ENCODE results near the gene ATXN3.
"Not testable (repeated sequence)": the region's sequence is repeated elsewhere in the genome, so short reads cannot be mapped to it uniquely, and the experiment has no call there.

The ATXN3 gene

DNA sequence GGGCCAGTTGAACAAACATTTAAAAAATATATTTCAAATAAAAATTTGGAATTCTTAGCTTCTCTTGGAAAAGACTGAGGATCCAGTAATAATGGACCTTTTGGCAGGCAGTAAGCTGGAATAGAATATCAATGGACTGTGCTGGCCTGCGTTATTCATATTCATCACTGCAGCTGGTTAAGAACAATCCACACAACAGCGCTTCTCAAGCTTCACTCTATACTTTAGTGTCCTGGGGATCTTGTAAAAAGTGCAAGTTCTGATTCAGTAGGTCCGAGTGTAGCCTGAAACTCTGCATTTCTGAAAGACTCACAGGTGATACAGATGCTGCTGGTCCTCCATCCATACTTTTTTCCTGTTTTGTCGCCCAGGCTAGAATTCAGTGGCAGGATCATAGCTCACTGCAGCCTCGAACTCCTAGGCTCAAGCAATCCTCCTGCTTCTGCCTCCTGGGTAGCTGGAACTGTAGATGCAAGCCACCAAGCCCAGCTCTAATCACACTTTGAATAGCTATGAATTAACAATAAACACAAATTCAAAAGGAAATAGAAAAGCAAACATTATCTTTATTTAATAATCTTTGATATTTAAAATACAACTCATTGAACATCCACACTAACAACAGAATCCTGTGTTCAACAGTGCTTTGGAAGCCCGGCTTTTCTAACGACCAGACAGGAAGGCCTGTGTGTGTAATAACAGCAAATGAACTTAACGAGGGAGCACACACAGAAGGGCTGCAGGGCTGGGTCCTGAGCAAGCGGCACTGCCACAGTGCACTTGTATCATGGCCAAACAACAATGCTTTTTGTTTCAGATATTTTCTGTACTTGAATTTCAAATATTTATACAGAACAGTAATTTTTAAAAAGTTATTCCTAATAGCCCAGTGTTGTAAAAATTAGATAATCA is 48.1 kb downstream of the ATXN3 start:
- DNase-seq, result no peak

DNA sequence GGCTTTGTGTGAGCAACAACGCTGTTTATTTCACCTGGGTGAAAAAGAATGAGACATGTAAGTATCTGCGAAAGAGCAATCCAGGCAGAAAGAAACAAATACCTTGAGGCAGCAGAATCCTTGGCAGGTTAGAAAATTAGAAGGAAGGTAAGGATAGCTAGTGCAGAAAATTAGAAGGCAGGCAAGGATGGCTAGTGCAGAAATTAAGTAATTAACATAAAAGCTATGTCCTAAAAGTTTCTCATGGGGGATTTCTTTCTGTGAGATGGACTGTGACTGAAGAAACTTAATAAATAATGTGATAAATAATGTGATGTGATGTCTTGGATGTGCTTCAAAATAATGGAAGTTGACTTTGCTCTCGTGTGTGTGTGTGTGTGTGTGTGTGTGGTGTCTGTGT is 56.6 kb downstream of the ATXN3 start:
- no peak for DNase-seq

DNA sequence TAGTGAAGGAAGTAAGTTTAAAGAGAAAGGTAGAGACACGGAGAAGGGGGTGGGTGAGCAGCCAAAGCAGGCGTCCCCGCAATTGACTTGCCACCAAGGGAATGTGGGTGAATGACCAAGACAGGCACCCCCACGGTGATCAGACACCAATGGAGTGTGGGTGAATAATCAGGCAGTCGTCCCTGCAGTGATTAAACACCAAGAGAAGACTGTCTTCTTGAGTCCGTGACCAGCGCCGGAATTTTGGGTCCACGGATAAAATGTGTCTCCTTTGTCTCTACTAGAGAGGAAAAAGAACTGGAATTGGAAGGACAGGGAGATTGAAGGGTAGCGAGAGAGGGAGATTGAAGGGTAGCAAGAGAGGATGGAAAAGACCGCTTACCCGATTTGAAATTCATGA is 57.2 kb downstream of the ATXN3 start:
- not testable (repeated sequence) for DNase-seq

DNA sequence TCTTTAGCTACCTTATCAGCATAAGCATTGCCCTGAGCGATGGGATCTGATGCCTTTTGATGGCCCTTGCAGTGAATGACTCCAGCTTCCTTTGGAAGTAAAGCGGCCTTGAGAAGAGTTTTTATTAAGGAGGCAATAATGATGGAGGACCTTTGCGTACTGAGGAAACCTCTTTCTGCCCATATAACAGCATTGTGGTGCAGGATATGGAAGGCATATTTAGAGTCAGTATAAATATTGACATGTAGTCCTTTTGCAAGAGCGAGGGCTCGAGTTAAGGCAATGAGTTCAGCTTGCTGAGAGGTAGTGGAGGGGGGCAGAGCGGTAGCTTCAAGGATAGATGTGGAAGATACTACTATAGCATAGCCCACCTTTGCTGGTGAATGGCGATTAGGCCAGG is 60.5 kb downstream of the ATXN3 start:
- not testable (repeated sequence) for DNase-seq

DNA sequence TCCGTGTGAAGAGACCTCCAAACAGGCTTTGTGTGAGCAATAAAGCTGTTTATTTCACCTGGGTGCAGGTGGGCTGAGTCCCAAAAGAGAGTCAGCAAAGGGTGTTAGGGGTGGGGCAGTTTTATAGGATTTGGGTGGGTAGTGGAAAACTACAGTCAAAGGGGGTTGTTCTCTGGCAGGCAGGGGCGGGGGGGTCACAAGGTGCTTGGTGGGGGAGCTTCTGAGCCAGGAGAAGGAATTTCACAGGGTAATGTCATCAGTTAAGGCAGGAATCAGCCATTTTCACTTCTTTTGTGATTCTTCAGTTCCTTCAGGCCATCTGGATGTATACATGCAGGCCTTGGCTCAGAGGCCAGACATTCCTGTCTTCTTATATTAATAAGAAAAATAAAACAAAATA is 64.6 kb downstream of the ATXN3 start:
- not testable (repeated sequence) for DNase-seq

DNA sequence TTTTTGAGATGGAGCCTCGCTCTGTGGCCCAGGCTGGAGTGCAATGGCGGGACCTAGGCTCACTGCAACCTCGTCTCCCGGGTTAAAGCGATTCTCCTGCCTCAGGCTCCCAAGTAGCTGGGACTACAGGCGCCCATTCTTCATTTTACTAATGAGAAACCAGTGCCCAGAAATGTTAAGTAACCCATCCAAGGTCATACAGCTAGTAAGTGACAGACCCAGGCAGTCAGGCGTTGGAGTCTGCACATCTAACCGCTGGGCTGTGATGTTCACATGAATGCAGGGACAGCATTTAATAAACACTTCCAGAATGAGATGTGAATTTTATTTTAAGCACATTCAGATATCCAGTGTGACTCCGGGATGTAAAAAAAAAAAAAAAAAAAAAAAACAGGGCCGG is 65.2 kb downstream of the ATXN3 start:
- DNase-seq, result no peak

DNA sequence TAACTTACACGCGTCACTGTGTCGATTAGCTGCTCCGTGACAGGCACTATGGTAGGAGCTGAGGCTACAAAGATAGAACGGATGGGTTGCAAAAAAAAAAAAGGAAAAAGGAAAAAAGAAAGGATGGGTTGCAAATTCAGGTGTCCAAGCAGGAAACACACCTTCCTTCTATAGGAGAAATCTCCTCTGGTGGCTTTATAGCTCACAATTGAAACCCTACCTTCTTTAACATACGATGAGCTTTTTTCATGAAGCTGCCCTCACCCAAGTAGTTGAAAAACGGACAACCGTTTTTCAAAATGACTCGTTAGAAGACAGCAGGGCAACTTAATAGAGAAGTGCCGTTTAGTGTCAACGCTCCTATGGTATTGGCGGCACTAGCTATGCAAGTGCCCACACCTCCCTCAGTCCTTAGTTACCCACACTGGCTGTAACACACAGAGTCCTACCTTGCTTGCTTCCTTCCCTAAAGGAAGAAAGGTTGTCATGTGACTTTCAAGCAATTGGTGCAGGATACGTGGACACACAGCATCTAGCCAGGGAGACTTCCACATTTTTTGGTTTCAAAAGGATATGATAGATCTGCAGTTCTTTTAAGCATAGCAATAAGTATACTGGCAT is 65.8 kb downstream of the ATXN3 start:
- DNase-seq, result peak; percentile 33

DNA sequence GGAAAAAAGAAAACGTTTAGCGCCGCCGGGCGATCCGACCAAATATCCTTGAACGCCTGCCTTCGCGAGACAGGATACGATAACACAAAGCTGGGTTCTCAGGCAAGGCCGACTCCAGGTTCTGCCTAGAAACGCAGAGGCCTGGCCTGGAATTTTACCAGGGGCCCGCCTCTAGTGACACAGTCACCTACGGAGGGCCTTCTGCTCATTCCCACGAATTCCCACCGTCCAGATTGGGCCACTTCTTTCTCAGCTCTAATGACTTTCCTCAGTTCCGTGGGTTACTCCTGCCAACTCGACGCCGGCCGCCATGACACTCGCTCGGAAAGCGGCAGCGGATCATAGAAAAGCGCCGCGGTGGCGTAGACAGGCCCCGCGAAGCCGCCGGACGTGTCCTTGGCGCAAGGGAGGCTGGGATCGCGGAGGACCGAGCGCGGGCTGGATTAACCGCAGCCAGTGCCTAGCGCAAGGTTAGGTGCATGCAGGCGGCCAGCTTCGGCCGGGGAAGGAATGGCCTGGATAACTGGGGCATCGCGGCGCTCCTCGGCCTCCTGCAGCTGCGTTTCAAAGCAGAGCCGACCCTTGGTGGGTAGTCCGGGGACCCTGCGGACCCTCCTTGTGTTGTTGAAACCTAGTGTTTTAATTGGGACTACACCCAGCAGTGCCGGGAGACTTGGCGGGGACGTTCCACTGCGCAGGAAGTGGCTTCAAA is 66.5 kb downstream of the ATXN3 start, which contains the start of gene TRIP11:
Gene TRIP11 (minus strand): TSS at position 341 of the 712 bp plus-strand sequence. CDS start 374 bp downstream, outside the sequence.
- DNase-seq, result peak; percentile 93

DNA sequence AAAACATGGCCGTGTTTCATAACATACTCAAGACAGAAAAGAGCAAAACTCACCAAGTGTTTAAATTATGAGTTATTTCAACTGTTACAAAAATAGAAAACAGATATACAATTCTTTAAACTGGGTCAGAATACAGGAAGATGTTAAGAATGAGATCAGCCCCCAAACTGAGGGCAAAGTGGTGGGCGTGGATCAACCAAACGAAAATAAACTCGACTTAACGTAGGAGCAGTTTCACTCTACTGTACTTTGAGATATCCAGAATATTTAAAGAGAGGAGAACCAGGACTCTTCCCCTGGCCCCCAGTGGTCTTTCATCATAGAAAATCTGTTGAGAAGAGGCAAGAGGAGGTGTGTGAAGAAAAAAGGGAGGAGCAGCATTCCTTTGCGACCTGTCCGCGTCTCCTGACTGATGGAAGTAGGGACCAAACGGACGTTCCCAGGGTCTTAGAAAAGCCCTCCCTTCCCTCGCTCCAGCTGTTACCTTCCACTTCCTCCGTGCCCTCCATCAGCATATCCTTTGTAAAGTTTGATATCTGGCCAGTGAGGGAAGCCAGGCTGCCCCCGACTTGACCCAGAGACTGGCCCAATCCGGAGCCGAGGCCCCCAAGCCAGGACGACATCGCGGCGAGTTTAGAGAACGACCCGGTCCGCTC is 67.2 kb downstream of the ATXN3 start:
- DNase-seq, result peak; percentile 80

DNA sequence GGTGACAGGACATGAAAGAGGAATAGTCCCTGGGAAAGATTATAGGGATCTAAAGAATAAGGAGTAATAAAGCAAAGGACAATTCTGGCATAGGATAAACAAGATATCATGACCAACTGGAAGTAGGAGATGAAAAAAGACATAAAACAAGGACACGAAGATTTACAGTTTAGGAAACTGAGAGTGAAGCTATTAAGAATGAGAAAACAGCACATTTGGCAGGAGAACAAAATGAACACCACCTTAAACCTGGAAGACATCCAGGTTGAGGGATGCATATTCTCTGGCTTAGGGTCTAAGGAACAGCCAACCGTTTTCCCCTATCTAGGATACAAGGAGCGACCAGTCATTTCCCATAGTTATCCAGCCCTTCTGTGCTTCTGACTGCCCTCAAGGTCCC is 68.4 kb downstream of the ATXN3 start:
- no peak for DNase-seq

DNA sequence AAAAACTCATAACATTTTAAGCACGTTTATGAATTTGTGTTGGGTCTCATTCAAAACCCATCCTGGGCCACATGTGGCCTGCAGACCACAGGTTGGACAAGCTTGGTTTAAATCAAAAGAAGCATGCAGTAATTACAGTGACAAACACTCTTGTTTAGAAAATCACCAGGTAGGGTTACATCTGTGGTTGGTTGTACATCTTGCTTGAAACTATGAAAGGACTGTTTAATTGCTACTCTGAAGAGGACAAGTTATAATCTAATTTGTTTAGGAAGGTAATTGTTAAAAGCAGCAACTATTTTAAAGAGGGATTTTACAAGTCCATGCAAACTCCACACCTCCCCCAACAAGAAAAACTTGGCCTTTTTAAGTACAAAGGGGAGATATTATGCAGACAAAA is 70.5 kb downstream of the ATXN3 start:
- DNase-seq, result no peak

DNA sequence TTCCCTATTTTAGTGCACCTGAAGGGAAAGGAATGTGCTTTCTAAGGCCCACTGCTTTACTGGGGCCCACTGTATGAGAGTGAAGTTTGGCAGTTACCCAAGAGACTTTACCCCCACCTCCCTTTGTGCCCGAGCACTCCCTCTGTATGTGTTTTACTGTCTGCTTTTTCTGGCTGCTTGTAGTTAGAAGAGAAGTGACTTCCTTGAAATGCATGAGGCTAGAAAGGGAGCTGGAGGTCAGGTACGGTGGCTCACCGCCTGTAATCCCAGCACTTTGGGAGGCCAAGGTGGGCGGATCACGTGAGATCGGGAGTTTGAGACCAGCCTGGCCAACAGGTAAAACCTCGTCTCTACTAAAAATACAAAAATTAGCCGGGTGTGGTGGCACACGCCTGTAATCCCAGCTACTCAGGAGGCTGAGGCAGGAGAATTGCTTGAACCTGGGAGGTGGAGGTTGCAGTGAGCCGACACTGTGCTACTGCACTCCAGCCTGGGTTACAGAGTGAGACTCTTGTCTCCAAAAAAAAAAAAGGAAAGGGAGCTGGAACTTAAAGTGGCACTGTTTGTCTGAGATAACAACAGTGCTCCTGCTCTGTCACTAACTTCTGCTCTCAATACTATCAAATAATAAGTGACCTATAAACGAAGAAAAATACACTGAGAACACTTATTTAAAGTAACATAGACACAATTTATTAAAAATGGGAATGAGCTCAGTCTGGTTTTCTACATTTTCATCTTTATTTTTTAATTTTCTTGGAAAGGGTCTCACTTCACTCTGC is 72.3 kb downstream of the ATXN3 start:
- DNase-seq, result no peak

DNA sequence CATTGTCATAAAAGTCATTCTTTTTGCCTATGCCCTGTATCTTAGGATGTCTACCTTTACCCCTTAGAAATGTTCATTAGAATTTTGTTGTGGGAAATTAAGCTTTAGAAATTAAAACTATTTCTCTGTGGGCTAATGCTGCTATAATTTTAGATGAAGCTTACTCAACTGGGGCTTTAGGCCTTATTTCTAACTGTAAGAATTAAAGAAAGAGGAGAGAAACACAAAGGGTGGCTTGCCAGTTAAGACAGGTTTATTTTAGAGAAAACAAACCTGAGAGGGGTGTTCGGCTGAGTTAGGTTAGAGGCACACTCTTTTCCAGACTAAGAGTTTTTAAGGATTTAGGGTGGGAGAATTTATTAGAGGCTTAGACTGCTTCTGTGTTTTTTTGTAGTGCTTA is 72.9 kb downstream of the ATXN3 start:
- no peak for DNase-seq

DNA sequence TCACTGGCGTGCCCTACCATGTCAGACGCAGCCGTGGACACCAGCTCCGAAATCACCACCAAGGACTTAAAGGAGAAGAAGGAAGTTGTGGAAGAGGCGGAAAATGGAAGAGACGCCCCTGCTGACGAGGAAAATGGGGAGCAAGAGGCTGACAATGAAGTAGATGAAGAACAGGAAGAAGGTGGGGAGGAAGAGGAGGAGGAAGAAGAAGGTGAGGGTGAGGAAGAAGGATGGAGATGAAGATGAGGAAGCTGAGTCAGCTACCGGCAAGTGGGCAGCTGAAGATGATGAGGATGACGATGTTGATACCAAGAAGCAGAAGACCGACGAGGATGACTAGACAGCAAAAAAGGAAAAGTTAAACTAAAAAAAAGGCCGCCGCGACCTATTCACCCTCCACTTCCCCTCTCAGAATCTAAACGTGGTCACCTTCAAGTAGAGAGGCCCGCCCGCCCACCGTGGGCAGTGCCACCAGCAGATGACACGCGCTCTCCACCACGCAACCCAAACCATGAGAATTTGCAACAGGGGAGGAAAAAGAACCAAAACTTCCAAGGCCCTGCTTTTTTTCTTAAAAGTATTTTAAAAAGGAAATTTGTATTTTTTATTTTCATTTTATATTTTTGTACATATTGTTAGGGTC is 79.7 kb downstream of the ATXN3 start:
- DNase-seq, result no peak

DNA sequence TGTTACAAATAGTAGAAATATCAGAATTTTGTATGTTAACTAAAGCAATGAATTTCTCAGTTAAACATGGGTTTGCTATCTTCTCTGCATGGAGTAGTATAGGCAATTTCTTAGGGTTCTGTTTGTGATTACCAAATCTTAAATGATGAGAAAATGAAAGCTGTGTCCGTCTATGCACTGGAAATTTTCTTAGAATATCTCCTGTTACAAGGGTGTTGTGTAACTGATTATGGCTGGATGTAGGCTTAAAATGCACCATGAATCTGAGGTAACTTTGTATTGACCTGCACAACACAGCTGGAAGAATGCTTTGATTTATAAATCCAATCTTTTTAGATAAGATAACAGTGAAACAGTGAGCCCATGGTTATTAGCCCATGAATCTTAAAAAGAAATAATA is 84.3 kb downstream of the ATXN3 start:
- no peak for DNase-seq

DNA sequence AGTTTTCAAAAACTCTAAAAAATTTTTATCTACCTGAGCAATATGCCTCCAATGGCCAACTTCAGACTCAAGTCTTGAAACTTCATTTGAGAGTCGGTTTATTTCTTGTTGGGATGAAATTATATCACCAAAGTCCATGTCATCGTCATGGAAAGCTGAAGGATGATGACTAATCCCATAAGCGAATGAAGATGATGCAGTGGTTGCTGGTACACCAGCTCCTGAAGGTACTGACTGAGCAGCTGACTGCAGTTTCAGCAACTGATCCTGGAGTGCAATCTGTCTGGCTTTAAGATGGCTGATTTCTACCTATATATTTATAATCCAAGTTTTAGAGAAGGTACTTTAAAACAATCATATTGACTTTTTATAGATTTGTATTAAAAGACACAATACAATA is 84.9 kb downstream of the ATXN3 start:
- no peak for DNase-seq

DNA sequence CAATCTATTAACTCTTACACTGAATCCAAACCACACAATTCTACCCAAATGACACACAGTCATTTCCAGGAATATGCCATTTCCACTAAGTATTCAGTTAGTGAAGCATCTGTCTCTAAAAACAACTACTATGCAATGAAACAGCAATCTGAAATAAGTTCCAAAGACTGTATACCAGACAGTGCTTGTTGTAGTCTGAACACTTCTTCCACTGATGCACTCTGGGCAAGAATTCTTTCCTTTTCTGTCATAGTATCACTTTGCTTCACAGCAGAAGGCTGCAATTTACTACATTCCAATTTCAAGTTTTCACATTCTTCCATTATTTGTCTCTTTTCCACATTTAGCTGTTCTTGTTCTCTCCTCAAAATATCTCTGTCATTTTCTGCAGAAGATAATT is 92.3 kb downstream of the ATXN3 start:
- no peak for DNase-seq

DNA sequence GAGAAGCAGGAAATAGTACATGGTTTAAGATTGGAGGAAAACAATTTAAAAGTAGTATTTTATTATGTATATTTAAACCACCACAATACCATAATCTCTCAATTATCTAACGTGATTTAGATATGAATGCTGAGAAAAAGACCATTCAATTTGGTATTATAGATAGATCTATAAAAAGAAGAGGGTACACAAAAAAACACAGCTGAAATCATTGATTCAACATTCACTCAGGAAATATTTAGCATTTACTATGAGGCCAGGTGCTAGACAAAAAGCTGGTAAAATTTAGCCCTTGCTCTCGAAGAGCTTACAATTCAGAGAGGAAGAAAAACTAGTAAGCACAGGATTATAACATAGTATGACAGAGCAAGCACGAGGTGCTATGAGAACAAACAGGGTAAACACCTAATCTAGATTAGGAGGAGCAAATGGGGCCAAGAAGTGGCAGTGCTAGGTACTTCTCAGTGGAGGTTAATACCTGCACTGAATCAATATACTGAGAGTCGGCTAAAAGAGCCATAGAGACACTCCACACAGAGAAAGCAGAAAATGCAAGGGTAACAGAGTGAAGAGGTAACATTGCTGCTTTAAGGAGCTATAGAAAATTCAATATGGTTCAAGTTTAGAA is 94.1 kb downstream of the ATXN3 start:
- DNase-seq, result no peak

DNA sequence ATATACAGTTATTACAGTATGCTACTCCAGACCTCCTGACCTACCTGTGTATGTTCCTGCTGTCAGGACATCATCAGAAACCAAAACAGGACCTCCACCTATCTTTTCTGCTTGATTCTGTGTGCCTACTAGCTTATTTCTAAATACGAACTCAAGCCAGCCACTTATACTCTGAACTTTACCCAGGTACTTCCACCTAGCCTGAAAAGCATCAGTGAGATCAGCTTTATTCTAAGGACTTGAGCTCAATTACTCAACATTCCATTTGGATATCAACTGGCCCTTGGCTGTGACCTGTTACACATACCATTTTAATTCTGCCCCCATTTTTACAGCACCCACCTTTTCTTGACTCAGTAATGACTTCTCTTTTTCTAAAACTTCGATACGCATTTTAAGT is 95.7 kb downstream of the ATXN3 start:
- no peak for DNase-seq

DNA sequence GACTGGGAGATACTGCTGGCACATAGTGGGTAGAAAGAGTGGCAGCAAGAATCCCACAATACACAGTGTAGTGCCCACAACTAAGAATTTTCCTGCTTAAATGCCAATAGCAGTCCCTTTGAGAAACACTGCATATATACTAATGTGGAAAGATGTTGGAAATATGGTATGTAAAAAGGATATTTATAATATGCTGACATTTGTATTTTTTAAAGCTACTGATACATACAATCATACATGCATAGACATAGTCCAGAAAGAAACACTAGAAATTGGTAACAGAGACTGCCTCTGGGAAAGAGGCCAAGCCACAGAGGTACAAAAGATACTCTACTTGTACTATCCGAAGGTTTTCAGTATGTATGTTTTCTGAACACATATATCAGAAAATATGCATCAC is 96.8 kb downstream of the ATXN3 start:
- no peak for DNase-seq

All from EL (cell line).